OCI-LY7 (cell line): ENCODE results near the gene MLKL. TPM values are rescaled to one million over a fixed set of nuclear protein-coding genes. Genes with fewer than 3 reads are reported as not detected.

Experiments
- BruUV-seq: library from RNA; stranded (reverse); fragments of 400-500 nt; replicated peaks from 2 replicates; lab custom pipeline; 2021; lab: Mats Ljungman, UMichigan
- CTCF ChIA-PET: fragments of 300-600 bp; sonication (Branson Sonifier 250); formaldehyde crosslinking; loops from one replicate; lab custom pipeline; 2022; ENCODE audit warnings: antibody characterized with exemption; ENCODE audit not compliant: unreplicated experiment; lab: Charles Lee
- POLR2A ChIA-PET: fragments of 300-600 bp; sonication (Branson Sonifier 250); formaldehyde crosslinking; loops from one replicate; lab custom pipeline; 2022; ENCODE audit warnings: antibody characterized with exemption; lab: Charles Lee
- DNase-seq: peaks from one replicate; pipeline ENCODE4 v3.0.0-alpha.2; 2015; ENCODE audit warnings: low spot score
- H2AFZ ChIP-seq: fragments of 200-600 bp; sonication (generic), shearing (Covaris generic); 2 replicates; pipeline ENCODE4 v1.6.1; 2014; ENCODE audit warnings: mild to moderate bottlenecking, antibody characterized with exemption, low read length, moderate library complexity
- H3K27ac ChIP-seq: fragments of 200-600 bp; sonication (generic); 2 replicates; pipeline ENCODE4 v1.5.1; 2014; ENCODE audit warnings: mixed run types, low read depth, mild to moderate bottlenecking, moderate library complexity, low read length, inconsistent platforms; ENCODE audit not compliant: poor library complexity, severe bottlenecking
- H3K36me3 ChIP-seq: fragments of 200-600 bp; sonication (generic); 2 replicates; pipeline ENCODE4 v1.6.1; 2014; ENCODE audit warnings: mild to moderate bottlenecking, antibody characterized with exemption, low read length, moderate library complexity, mixed read lengths; ENCODE audit not compliant: insufficient read depth
- H3K4me1 ChIP-seq: fragments of 200-600 bp; sonication (generic); 2 replicates; pipeline ENCODE4 v1.5.1; 2014; ENCODE audit warnings: mild to moderate bottlenecking, low read length; ENCODE audit not compliant: insufficient read depth, poor library complexity, severe bottlenecking
- H3K4me2 ChIP-seq: fragments of 200-600 bp; sonication (generic); 2 replicates; pipeline ENCODE4 v1.6.1; 2014; ENCODE audit warnings: mild to moderate bottlenecking, low read length
- H3K4me3 ChIP-seq: fragments of 200-600 bp; sonication (generic); 2 replicates; pipeline ENCODE4 v1.5.1; 2014; ENCODE audit warnings: mild to moderate bottlenecking, low read depth, low read length; ENCODE audit not compliant: poor library complexity, severe bottlenecking
- H3K79me2 ChIP-seq: fragments of 200-600 bp; sonication (generic); 2 replicates; pipeline ENCODE4 v1.6.1; 2016; ENCODE audit warnings: low read depth, mild to moderate bottlenecking, low read length, moderate library complexity, mixed read lengths; ENCODE audit not compliant: insufficient read depth
- H3K9me2 ChIP-seq: fragments of 200-600 bp; sonication (generic); 2 replicates; pipeline ENCODE4 v1.6.1; 2016; ENCODE audit warnings: mild to moderate bottlenecking, low read length, mixed read lengths; ENCODE audit not compliant: insufficient read depth
- H3K9me3 ChIP-seq: fragments of 200-600 bp; sonication (generic); 2 replicates; pipeline ENCODE4 v1.6.1; 2014; ENCODE audit warnings: mild to moderate bottlenecking, mixed run types, low read length, mixed read lengths
- H4K20me1 ChIP-seq: fragments of 200-600 bp; sonication (generic); 2 replicates; pipeline ENCODE4 v1.6.1; 2014; ENCODE audit warnings: mild to moderate bottlenecking, antibody characterized with exemption, low read length, moderate library complexity, mixed read lengths; ENCODE audit not compliant: insufficient read depth
- EZH2phosphoT487 ChIP-seq: fragments of 200-600 bp; sonication (generic); IDR thresholded peaks from 2 replicates; pipeline ENCODE4 v1.6.1; 2018; ENCODE audit warnings: low read depth, borderline replicate concordance, mild to moderate bottlenecking, mixed run types, antibody characterized with exemption, low read length, moderate library complexity, mixed read lengths
- intact Hi-C: fragments of 100-400 bp; cut with micrococcal nuclease; formaldehyde crosslinking; loops from one replicate; pipeline ENCODE4 v1.10.0; 2022; ENCODE audit not compliant: unreplicated experiment
- total RNA-seq, 2 experiments: library from RNA; depleted of rRNA in 1 of 2; stranded (reverse); fragments of >200 nt in 1 of 2; shearing (Covaris generic) in 1 of 2; gene quantifications; 2 replicates each; pipeline ENCODE4 v1.2.3, GENCODE V29; 2014 to 2022
- TF ChIP-seq, protein P1 (sequence below): fragments of 200-600 bp; sonication (generic); conservative IDR thresholded peaks from 2 replicates; pipeline ENCODE4 v1.5.1; 2014; ENCODE audit warnings: mild to moderate bottlenecking, antibody characterized with exemption, low read length, moderate library complexity, mixed read lengths

Gene MLKL
- total RNA-seq, 2 experiments from 2014 or later: 8.0 to 9.0 TPM

DNA sequence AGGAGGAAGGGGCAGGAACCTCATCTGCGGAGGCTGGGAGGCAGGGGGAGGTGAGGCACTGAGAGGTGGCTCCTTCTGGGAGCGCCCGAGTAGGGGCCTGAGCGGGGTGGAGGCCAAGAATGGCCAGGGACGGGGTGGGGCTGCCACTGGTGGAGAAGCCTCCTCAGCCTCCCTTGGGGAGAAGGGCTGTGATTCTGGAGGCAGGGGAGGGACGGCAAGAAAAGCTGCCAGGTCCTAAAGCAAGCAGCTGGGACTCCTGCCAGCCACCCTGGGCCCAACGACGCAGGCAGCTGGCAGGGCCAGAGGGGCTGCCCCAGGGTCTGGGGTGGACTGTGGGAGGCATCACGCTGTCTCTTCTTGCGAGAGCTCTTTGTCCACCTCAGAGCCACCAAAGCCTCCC lies 12.7 kb upstream of the MLKL start:
- DNase-seq: no peak
- H3K4me3 ChIP-seq: no peak overlapping the region
- H3K4me2 ChIP-seq: no peak overlapping the region
- intact Hi-C loops: no loop called here
- no TSS peak for BruUV-seq
- H3K4me1 ChIP-seq: no peaks in the 10 kb centered on the region
- ChIA-PET CTCF (no interaction called here), POLR2A (interaction anchor here (0.6 to 1.5 kb wide), 3 partner anchors 15 to 809 kb away, joined by 3 to 5 read pairs (median 3); no protein-coding TSS in a partner anchor)
- no peak overlapping the region for H3K27ac ChIP-seq
- no peaks in the 10 kb centered on the region for H3K79me2 ChIP-seq
- H4K20me1 ChIP-seq: no peaks in the 10 kb centered on the region
- no peak for TF ChIP-seq EZH2phosphoT487
- TF ChIP-seq, protein P1, sequence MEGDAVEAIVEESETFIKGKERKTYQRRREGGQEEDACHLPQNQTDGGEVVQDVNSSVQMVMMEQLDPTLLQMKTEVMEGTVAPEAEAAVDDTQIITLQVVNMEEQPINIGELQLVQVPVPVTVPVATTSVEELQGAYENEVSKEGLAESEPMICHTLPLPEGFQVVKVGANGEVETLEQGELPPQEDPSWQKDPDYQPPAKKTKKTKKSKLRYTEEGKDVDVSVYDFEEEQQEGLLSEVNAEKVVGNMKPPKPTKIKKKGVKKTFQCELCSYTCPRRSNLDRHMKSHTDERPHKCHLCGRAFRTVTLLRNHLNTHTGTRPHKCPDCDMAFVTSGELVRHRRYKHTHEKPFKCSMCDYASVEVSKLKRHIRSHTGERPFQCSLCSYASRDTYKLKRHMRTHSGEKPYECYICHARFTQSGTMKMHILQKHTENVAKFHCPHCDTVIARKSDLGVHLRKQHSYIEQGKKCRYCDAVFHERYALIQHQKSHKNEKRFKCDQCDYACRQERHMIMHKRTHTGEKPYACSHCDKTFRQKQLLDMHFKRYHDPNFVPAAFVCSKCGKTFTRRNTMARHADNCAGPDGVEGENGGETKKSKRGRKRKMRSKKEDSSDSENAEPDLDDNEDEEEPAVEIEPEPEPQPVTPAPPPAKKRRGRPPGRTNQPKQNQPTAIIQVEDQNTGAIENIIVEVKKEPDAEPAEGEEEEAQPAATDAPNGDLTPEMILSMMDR: no peak
- no peaks in the 10 kb centered on the region for H3K9me3 ChIP-seq
- no peaks in the 10 kb centered on the region for H3K36me3 ChIP-seq
- no peak overlapping the region for H2AFZ ChIP-seq
- H3K9me2 ChIP-seq: no peaks in the 10 kb centered on the region

DNA sequence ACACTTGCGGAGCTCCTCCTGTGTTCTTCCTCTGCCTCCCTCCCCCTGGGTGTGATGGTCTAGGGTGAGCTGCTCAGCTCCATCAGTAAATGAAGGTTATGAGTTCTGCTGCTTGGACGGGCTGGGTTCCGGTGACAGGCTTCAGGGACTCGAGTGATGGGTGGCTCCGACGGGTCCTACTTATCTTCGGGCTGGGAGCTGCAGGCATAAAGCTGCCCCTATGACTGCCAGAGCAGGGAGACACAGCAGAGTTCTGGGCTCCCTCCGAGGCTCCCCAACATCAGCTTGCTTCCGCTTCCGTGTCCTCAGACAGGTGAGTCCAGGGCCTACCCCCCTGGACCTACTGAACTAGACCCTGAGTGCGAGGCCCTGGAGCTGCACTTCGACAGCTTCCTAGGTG lies 11.3 kb upstream of the MLKL start:
- Histone ChIP-seq H4K20me1 (no peaks in the 10 kb centered on the region), H3K27ac (no peak overlapping the region), H3K79me2 (no peaks in the 10 kb centered on the region), H3K36me3 (no peaks in the 10 kb centered on the region), H3K4me1 (no peaks in the 10 kb centered on the region), H3K4me3 (no peak overlapping the region), H2AFZ (no peak overlapping the region), H3K9me2 (no peaks in the 10 kb centered on the region), H3K4me2 (no peak overlapping the region), H3K9me3 (no peaks in the 10 kb centered on the region)
- intact Hi-C loops: no loop called here
- DNase-seq: no peak
- ChIA-PET POLR2A (interaction anchor here (0.6 to 1.0 kb wide), 3 partner anchors 11 to 215 kb away, joined by 3 to 4 read pairs (median 3); no protein-coding TSS in a partner anchor), CTCF (no interaction called here)
- no TSS peak for BruUV-seq
- TF ChIP-seq, protein P1: no peak

DNA sequence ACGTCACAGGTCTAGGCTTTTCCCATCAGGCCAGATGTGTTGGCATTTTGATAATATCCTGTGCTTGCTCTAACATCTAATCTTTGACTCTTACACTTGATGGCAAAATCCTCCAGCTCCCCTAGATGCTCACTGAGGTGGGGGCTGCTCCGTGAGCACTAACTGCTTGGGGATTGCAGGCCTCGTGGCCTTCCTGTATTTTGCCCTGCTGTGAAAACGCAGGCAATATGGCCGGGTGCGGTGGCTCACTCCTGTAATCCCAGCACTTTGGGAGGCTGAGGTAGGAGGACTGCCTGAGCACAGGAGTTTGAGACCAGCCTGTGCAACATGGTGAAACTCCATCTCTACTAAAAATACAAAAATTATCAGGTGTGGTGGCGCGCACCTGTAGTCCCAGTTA lies 9.7 kb upstream of the MLKL start:
- Histone ChIP-seq H2AFZ (no peak overlapping the region), H3K27ac (no peak overlapping the region), H3K9me2 (no peaks in the 10 kb centered on the region), H4K20me1 (no peaks in the 10 kb centered on the region), H3K36me3 (no peaks in the 10 kb centered on the region), H3K9me3 (no peaks in the 10 kb centered on the region), H3K4me1 (no peaks in the 10 kb centered on the region), H3K4me2 (no peak overlapping the region), H3K79me2 (no peaks in the 10 kb centered on the region), H3K4me3 (no peak overlapping the region)
- ChIA-PET CTCF (interaction anchor here (1.5 kb wide), 1 partner anchor 152 kb away, joined by 10 read pairs; no protein-coding TSS in a partner anchor), POLR2A (interaction anchor here (0.9 to 1.1 kb wide), 3 partner anchors 12 to 152 kb away, joined by 3 to 5 read pairs (median 5); no protein-coding TSS in a partner anchor)
- DNase-seq: no peak
- BruUV-seq: no TSS peak
- intact Hi-C loops: no loop called here
- TF ChIP-seq, protein P1: no peak
- no peak for TF ChIP-seq EZH2phosphoT487
